Nephron progenitor cell (in vitro differentiated cells): ENCODE measurements around the gene COL1A2.

Experiments
- DNase-seq: peaks from one replicate; pipeline ENCODE4 v3.0.0; 2021
- H3K27ac Mint-ChIP-seq: 2 replicates; pipeline ENCODE4 v1.8.0; 2021; ENCODE audit warnings: mild to moderate bottlenecking, moderate library complexity, mixed read lengths
- H3K27me3 Mint-ChIP-seq: 2 replicates; pipeline ENCODE4 v1.8.0; 2021; ENCODE audit warnings: mild to moderate bottlenecking, low read depth, mixed read lengths; ENCODE audit not compliant: poor library complexity
- H3K36me3 Mint-ChIP-seq: 2 replicates; pipeline ENCODE4 v1.8.0; 2021; ENCODE audit warnings: low read depth, mixed read lengths
- H3K4me1 Mint-ChIP-seq: 2 replicates; pipeline ENCODE4 v1.8.0; 2021; ENCODE audit warnings: mixed read lengths
- H3K4me3 Mint-ChIP-seq: 2 replicates; pipeline ENCODE4 v1.8.0; 2021; ENCODE audit warnings: mild to moderate bottlenecking, moderate library complexity, mixed read lengths
- H3K9me3 Mint-ChIP-seq: 2 replicates; pipeline ENCODE4 v1.8.0; 2021; ENCODE audit warnings: mild to moderate bottlenecking, moderate library complexity, mixed read lengths
- TF ChIP-seq, protein P1 (sequence below): fragments of 200-600 bp; sonication (generic); IDR thresholded peaks from 2 replicates; pipeline ENCODE4 v1.5.0; 2021; ENCODE audit warnings: antibody characterized with exemption

Gene COL1A2

DNA sequence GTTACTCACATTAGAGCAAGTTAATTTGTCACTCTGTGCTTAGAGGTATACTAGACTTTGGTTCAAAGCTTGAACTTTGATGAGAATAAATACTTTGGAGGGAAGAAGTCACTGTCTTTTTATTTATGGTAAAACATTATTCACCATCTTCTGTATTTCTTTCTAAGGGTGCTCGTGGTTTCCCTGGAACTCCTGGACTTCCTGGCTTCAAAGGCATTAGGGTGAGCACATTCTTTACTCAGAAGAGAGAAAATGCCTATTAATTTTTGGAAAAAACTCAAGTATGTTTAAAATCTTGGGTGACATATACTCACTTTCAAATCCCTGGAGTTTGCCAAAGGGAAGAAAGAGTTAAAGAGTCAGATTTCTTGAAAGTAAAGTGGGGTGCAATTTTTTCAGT, 10.8 kb downstream of the COL1A2 start:
- no peak for DNase-seq
- H3K9me3 Mint-ChIP-seq = no peaks in the 10 kb centered on the region
- H3K36me3 Mint-ChIP-seq = peaks cover 86% of the 10 kb centered on the region
- no peaks in the 10 kb centered on the region for H3K27me3 Mint-ChIP-seq
- no peaks in the 10 kb centered on the region for H3K4me1 Mint-ChIP-seq
- H3K27ac Mint-ChIP-seq = no peak overlapping the region
- TF ChIP-seq, protein P1, sequence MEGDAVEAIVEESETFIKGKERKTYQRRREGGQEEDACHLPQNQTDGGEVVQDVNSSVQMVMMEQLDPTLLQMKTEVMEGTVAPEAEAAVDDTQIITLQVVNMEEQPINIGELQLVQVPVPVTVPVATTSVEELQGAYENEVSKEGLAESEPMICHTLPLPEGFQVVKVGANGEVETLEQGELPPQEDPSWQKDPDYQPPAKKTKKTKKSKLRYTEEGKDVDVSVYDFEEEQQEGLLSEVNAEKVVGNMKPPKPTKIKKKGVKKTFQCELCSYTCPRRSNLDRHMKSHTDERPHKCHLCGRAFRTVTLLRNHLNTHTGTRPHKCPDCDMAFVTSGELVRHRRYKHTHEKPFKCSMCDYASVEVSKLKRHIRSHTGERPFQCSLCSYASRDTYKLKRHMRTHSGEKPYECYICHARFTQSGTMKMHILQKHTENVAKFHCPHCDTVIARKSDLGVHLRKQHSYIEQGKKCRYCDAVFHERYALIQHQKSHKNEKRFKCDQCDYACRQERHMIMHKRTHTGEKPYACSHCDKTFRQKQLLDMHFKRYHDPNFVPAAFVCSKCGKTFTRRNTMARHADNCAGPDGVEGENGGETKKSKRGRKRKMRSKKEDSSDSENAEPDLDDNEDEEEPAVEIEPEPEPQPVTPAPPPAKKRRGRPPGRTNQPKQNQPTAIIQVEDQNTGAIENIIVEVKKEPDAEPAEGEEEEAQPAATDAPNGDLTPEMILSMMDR = no peak
- H3K4me3 Mint-ChIP-seq = no peak overlapping the region

DNA sequence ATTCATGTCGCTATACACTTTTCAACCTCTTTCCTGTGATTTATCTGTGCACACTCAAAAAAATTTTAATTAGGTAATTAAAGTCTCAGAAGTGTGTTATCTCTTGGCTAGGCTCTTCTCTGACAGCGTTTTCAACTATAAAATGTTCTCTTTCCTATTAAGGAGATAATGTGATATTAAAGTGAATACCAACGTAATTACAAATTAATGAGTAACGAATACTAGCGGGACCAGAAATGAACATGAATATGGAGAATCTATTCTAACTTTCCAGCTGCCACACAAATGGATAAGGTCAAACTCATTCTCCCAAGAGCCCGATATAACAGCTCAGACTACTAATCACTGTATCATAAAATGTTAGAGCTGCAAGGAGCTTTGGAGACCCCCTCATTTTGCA, 12.0 kb downstream of the COL1A2 start:
- Mint-ChIP-seq H3K36me3 (peaks cover 86% of the 10 kb centered on the region), H3K27me3 (no peaks in the 10 kb centered on the region), H3K9me3 (no peaks in the 10 kb centered on the region), H3K4me1 (no peaks in the 10 kb centered on the region), H3K4me3 (no peak overlapping the region), H3K27ac (no peak overlapping the region)
- no peak for DNase-seq
- TF ChIP-seq, protein P1 = no peak

DNA sequence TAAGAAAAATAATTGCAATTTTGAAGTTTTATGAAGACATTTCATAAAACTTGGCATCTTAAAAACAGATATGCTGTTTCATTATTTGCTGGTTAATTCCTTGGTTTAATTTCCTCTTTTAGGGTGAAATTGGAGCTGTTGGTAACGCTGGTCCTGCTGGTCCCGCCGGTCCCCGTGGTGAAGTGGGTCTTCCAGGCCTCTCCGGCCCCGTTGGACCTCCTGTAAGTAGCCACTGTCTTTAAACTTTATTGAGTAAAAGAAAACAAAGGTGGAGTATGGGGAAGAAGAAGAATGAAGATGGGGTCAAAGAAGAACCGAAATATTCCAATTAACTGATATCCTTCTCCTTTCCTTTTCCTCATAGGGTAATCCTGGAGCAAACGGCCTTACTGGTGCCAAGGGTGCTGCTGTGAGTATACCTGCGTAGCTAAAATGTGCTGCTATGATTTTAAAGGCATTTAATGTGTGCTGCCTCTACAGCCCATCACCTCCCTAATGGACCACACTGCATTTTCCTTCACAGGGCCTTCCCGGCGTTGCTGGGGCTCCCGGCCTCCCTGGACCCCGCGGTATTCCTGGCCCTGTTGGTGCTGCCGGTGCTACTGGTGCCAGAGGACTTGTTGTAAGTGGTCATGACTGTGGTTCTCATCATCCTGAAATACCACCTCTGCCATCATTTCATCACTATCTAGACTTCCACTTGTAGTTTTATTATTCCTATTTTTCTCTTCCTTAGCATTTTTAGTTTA, 14.7 kb downstream of the COL1A2 start:
- no peaks in the 10 kb centered on the region for H3K4me1 Mint-ChIP-seq
- H3K36me3 Mint-ChIP-seq = peaks cover 94% of the 10 kb centered on the region
- no peaks in the 10 kb centered on the region for H3K9me3 Mint-ChIP-seq
- H3K27ac Mint-ChIP-seq = peak overlapping the region; percentile 64
- no peak overlapping the region for H3K4me3 Mint-ChIP-seq
- TF ChIP-seq, protein P1 = no peak
- no peaks in the 10 kb centered on the region for H3K27me3 Mint-ChIP-seq
- DNase-seq = no peak

DNA sequence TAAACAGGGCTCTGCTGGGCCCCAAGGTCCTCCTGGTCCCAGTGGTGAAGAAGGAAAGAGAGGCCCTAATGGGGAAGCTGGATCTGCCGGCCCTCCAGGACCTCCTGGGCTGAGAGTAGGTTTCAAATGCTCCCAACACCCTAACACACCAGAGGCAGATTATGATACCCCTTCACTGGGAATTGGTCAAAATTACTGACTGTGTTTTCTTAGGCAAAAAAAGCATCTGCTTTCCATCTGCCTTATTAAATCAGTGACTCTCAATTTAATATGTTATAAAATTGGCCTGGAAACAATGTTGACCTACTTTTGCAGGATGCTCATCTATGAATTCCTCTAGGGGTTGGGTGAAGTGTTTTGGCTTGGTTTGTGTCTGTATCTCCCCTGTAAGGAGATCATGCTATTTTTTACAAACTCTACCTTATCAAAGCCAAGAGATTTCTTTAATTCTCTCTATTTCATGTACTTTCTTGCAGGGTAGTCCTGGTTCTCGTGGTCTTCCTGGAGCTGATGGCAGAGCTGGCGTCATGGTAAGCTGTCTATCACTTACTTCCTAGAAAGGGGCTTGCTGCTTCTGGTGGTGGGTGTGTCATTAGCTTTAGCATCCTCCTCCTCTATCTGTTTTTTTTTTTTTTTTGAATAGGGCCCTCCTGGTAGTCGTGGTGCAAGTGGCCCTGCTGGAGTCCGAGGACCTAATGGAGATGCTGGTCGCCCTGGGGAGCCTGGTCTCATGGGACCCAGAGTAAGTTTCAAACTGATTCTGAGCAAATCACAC, 15.9 kb downstream of the COL1A2 start:
- no peaks in the 10 kb centered on the region for H3K27me3 Mint-ChIP-seq
- no peaks in the 10 kb centered on the region for H3K9me3 Mint-ChIP-seq
- TF ChIP-seq, protein P1 = no peak
- no peak for DNase-seq
- no peaks in the 10 kb centered on the region for H3K4me1 Mint-ChIP-seq
- no peak overlapping the region for H3K27ac Mint-ChIP-seq
- H3K36me3 Mint-ChIP-seq = peaks cover 90% of the 10 kb centered on the region
- no peak overlapping the region for H3K4me3 Mint-ChIP-seq

DNA sequence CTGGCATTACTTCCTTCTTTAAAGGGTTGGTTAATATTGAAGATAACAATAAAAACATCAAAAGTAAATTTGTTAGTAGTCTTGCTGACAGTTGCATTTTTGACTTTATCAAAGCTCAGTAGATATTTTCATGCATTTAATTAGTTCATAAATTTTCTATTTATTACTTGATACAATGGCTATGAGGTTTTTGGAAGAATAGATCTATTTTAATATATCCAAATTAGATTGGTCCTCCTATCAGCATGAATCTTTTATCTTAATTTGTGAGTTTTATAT, 16.4 kb downstream of the COL1A2 start:
- H3K27ac Mint-ChIP-seq = no peak overlapping the region
- TF ChIP-seq, protein P1 = no peak
- H3K4me1 Mint-ChIP-seq = no peaks in the 10 kb centered on the region
- no peaks in the 10 kb centered on the region for H3K9me3 Mint-ChIP-seq
- no peaks in the 10 kb centered on the region for H3K27me3 Mint-ChIP-seq
- H3K36me3 Mint-ChIP-seq = peaks cover 90% of the 10 kb centered on the region
- no peak for DNase-seq
- H3K4me3 Mint-ChIP-seq = no peak overlapping the region
